ENCODE results near the gene GCKR.

The GCKR gene

GRCh38 chr2:27496357-27497287 is at the start of gene GCKR:
GCKR (plus strand) TSS chr2:27496839; CDS start chr2:27496905, 66 bp downstream.
- no peak for DNase-seq

- no peak for DNase-seq
Measured at GRCh38 chr2:27448381-27448780, 48.3 kb upstream of the GCKR start.

DNA sequence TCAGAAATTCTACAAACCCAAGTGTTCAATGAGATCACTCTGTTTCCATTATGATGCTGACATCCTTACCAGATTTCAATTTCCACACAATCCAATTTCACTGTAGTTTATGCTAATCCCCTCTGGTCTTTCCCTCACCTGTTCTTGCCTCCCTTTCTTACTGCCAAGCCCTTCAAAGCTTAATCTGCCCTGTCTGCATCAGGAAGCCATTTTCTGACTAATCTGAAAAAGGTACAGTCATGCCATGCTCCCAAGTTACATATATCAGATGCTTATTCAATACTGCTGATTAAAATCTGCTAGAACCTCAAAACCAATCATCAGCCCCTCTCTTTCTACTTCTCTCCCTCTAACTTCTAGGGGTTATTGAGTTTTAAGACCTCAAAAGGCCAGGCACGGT is 45.5 kb upstream of the GCKR start:
- DNase-seq = peak; percentile 24

DNA sequence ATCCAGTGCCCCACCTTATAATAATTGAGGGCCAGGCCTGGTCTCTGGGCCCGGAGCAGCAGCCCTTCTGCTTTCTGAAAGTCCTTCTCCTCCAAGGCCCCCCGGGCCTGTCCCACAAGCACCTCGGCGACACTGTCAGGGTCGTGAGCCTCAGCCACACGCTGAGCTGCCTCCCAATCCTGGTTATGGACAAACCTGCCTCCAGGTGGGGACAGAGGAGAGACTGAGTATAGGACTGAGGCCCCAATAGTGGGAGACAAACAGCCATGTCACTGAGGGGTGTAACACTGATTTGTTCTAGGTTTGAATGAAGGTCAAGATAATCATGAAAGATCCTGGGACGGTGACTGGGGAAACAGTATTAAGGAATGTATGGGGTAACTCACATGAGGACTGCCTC is 42.7 kb upstream of the GCKR start:
- DNase-seq = no peak

DNA sequence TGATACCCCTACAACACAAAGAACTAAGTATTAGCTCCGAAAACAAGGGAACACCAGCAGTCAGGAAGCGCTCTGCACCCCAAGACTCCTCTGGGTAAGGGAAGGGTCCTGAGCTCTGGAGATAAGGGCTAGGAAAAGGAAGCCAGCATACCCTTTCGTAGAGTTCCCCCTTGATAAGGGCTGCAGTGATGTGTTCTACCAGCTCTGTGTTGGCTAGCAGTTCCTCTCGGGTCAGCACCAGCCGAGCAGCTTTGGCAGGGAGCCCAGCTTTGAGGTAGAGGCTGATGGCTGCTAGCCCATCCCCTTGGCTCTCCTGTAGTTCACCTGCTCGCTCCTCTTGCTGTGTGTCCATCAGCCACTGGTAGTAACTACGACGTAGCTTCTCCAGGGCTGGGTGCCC is 35.5 kb upstream of the GCKR start:
- DNase-seq = no peak

DNA sequence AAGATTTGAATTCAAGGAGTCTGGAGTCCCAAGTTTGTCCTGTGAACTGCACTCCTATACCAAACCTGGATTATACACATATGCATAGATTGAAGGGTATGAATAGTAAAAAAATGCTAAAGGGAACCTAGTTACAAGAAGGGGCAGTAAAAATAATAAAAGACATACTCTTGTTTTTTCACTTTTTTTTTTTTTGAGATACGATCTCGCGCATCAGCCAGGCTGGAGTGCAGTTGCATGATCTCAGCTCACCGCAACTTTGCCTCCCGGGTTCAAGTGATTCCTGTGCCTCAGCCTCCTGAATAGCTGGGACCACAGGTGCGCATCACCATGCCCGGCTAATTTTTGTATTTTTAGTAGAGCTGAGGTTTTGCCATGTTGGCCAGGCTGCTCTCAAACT is 32.2 kb upstream of the GCKR start:
- no peak for DNase-seq

GRCh38 chr2:27471961-27472360 is 24.7 kb upstream of the GCKR start:
- DNase-seq = no peak

DNA sequence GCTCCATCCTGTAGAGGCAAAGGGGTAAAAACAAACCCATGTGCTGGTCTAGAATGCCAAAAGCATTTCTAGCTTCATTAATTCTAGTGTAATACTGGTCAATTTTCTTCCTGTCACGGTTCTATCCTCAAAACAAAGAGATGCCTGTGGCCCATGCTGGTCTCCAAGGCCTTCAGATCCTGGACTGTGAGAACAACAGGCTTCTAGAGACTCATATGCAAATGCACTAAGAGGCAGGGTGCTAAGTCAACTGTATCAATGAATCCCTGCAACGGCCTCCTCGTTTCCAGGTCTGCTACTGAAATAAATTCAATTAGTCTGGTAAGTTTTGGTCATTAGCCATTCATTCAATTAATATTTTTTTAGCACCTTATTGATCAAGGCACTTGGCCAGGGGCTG is 11.1 kb upstream of the GCKR start:
- no peak for DNase-seq

GRCh38 chr2:27489118-27489497 is 7.5 kb upstream of the GCKR start:
- DNase-seq = no peak

DNA sequence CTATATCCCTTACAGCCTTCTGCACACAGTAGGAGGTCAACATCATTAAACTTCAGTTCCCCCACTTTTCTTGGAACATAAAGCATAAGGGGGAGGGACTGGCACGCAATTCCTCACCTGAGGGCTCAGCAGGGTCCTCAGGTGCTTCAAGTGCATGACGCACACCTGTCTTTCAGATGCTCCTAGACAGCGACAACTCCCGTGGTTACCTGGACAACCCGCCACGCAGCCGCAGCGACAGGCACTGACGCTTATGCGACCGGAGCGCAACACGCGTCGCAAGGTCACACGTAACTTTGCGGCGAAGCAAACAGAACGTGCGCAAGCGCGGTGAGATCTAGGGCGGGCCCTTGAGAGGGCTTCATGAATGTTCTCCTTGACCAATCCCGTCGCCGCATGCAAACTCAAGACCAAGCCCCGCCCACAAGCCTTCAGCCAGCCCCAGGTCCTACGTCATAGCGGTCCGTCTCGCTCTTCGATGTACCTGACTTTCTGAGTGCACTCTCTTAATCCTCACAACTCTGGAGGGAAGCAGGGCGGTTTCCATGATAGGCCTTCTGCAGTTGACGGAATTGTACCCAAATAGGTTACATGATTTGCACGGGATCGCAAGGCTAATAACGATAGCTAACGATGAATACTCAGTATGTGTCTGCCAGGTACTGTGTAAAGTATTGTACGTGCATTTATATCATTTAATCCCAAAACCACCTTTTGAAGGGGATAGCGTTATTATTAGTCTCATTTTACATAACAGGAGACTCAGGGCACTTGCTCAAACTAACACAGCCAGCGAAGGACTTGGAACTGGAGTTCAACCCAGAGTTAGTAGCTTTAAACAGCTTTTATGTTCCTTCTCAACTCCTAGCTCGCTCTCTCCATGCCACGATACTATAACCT is 6.9 kb upstream of the GCKR start, which contains the start of gene IFT172:
IFT172 (minus strand) TSS at position 246 of the 900 bp plus-strand sequence; CDS start at position 156, 90 bp downstream.
- DNase-seq = peak; percentile 99

- no peak for DNase-seq
Measured at GRCh38 chr2:27492557-27492956, 4.1 kb upstream of the GCKR start.

- no peak for DNase-seq
Measured at GRCh38 chr2:27493948-27494283, 2.7 kb upstream of the GCKR start.

- DNase-seq = no peak
Measured at GRCh38 chr2:27494284-27494943, 2.2 kb upstream of the GCKR start.

DNA sequence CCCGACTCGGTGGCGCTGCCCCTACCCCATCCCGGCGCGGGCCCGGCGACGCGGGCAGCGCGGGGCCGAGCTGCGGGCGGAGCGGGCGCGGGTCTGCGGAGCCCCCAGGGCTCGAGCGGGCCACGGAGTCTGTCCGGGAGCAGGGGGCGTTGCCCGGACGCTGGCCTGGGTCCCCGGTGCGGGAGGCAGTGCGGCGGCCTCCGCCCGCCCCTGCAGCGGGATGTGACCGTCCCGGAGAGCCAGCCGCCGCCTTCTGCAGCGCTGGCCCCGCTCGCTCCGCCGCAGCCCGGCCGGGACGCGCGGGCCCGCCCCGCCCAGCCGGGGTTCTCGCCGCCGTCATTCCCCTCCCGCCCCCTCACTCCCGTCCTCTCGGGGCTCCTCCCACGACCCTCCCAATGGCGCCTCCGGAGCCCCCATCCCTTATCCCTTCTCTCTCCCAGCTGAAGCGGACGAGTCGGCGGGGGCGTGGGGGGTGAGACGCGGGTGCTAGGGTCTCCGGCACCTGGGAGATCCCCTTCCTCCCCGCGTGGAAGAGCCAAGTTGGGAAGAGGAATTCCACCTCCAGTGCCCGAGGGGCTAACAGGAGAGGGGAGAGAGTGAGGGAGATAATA is 1.6 kb upstream of the GCKR start, which contains the start of gene FNDC4:
FNDC4 (minus strand) TSS at position 257 of the 611 bp plus-strand sequence. CDS start 521 bp downstream, outside the sequence.
- no peak for DNase-seq

DNA sequence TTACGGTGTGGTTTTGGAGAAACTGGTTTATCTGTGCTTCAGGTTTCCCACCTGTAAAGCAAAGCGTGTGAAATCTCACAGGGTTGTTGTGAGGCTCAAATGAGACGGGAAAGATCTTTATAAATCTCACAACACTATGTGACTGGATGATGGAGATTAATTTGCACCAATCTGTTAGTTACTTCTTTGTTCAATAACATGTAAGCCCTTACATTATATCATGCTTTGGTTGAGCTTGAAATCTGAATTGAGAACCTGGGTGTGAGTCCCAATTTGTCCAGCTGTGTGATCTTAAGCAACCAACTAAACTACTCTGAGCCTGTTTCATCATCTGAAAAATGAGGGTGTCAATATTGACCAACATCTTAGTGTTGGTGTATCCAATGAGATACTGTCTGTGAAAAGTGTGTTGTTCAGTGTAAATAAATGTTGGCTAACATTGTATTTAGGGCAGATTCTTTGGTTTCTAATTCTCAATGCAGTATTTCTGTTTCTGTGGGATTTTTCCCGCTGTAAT is 741 bp upstream of the GCKR start:
- DNase-seq = no peak

- DNase-seq = no peak
Measured at GRCh38 chr2:27497288-27497627, 619 bp downstream of the GCKR start.

- DNase-seq = no peak
Measured at GRCh38 chr2:27498975-27499374, 2.3 kb downstream of the GCKR start.

DNA sequence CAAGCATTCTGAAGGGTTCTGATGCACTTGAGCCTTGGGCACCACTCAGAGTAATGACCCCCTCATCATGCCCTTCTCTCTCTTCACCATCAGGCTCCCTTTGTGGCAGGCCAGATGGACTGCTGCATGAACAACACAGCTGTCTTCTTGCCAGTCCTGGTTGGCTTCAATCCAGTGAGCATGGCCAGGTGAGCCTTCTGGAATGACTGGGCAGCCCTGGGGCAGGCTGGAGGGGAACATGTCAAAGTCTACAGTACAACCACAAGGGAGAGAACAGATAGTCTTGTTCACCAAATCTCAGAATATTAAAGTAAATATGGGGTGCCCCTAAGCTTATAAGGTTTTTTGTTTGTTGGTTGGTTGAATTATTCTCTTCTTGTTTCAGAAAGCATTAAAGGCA is 4.4 kb downstream of the GCKR start:
- DNase-seq = no peak

- DNase-seq = no peak
Measured at GRCh38 chr2:27502142-27502541, 5.5 kb downstream of the GCKR start.

GRCh38 chr2:27506587-27506986 is 9.9 kb downstream of the GCKR start:
- DNase-seq = no peak

- no peak for DNase-seq
Measured at GRCh38 chr2:27507293-27507692, 10.7 kb downstream of the GCKR start.

DNA sequence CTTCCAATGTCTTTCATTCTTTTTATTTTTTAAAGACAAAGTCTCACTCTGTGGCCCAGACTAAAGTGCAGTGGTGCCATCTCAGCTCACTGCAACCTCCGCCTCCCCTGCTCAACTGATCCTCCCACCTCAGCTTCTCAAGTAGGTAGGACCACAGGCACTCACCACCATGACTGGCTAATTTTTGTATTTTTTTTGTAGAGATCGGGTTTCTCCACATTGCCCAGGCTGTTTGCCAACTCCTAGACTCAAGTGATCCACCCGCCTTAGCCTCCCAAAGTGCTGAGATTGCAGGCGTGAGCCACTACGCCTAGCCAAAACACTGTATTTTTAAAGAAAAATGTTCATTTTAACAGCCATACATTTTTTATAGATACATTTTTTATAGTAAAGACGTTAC is 12.7 kb downstream of the GCKR start:
- DNase-seq = no peak

All from activated CD4-positive, alpha-beta T cell treated with anti-CD3 and anti-CD28 coated beads, Interleukin-2, Interleukin-6, amounts not matched to agents 100 ng/mL and 50 ng/mL, durations not matched to agents 16 hours and 8 hours (primary cell).